Erythroblast (primary cell): ENCODE data around the gene TREH.

Experiments used
- GATA1 ChIP-seq: IDR thresholded peaks from 2 replicates; pipeline ENCODE4 v1.6.1; 2011; ENCODE audit warnings: low read depth, mild to moderate bottlenecking, control low read depth, low read length, moderate library complexity
- POLR2A ChIP-seq: IDR thresholded peaks from 2 replicates; pipeline ENCODE4 v1.6.1; 2011; ENCODE audit warnings: mild to moderate bottlenecking, low read length

DNA sequence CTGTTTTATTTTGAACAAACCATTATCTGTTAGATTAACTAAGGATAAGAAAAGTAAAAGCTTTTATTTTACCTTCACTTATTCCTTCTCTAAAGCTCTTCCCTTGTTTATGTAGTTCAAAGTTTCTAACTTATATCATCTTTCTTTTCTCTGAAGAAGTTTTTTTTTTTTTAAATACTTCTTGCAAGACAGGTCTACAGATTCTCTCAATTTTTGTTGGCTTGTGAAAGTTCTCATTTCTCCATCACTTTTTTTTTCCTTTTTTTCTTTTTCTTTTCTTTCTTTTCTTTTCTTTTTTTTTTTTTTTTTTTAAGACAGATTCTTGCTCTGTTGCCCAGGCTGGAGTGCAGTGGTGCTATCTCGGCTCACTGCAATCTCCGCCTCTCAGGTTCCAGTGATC is 4.7 kb upstream of the TREH start:
- TF ChIP-seq POLR2A (no peak), GATA1 (no peak)
